ENCODE measurements around the gene SP1. TPM values are rescaled to one million over a fixed set of nuclear protein-coding genes. Genes with fewer than 3 reads are reported as not detected.
A peak's percentile ranks its signal among the peaks of the same experiment; 100 is the strongest.

SP1 gene
- polyA plus RNA-seq, 1 donor from 2014 or later = 7.3 TPM

- H3K9me2 ChIP-seq (ENCODE audit: insufficient read depth, low read length) = no peaks in the 10 kb centered on the region
- H3F3A ChIP-seq (ENCODE audit: insufficient read depth, low read length, poor library complexity, severe bottlenecking) = no peaks in the 10 kb centered on the region
- peak overlapping the region; percentile 82 for H3K9ac ChIP-seq (ENCODE audit: low read length)
- peak overlapping the region; percentile 80 for H3K4me3 ChIP-seq (ENCODE audit: low read length)
- H4K20me1 ChIP-seq (ENCODE audit: insufficient read depth) = no peaks in the 10 kb centered on the region
- TF ChIP-seq REST (IDR thresholded peaks at IDR 0.05; ENCODE audit: borderline replicate concordance) = no peak
- TF ChIP-seq EZH2 (IDR thresholded peaks at IDR 0.05; ENCODE audit: borderline replicate concordance, insufficient read depth, low read length, poor library complexity, severe bottlenecking) = no peak
- no peak for TF ChIP-seq EP300 (conservative IDR thresholded peaks at IDR 0.05; ENCODE audit: poor library complexity, severe bottlenecking)
- no peak for TF ChIP-seq POLR2AphosphoS5 (IDR thresholded peaks at IDR 0.05)
- TF ChIP-seq SMC3 (conservative IDR thresholded peaks at IDR 0.05; ENCODE audit: poor library complexity) = no peak
- TF ChIP-seq RAD21 (conservative IDR thresholded peaks at IDR 0.05) = no peak
- no peak for TF ChIP-seq CTCF (IDR thresholded peaks at IDR 0.05; ENCODE audit: poor library complexity, severe bottlenecking)
- TF ChIP-seq TAF1 (IDR thresholded peaks at IDR 0.05; ENCODE audit: low read depth) = no peak
- no peak for TF ChIP-seq MXI1 (conservative IDR thresholded peaks at IDR 0.05; ENCODE audit: poor library complexity, severe bottlenecking)
- no peaks in the 10 kb centered on the region for H3K27me3 ChIP-seq (ENCODE audit: insufficient read depth, low read depth, low read length)
- no peaks in the 10 kb centered on the region for H3K36me3 ChIP-seq (ENCODE audit: insufficient read depth, low read length)
- no peaks in the 10 kb centered on the region for H3K79me2 ChIP-seq (replicated peaks; ENCODE audit: insufficient read depth, low read length)
- H2AFZ ChIP-seq (ENCODE audit: low read depth, low read length) = no peak overlapping the region
- no peak overlapping the region for H3K4me2 ChIP-seq (ENCODE audit: low read length)
- no peaks in the 10 kb centered on the region for H3K9me3 ChIP-seq (ENCODE audit: low read length)
- H3K27ac ChIP-seq (ENCODE audit: low read length) = peak overlapping the region; percentile 59
Measured at GRCh38 chr12:53345486-53346188, 34.3 kb upstream of the SP1 start.

- Histone ChIP-seq H3K4me3 (ENCODE audit: low read length) (no peak overlapping the region), H3K9me2 (ENCODE audit: insufficient read depth, low read length) (no peaks in the 10 kb centered on the region), H3F3A (ENCODE audit: insufficient read depth, low read length, poor library complexity, severe bottlenecking) (no peaks in the 10 kb centered on the region), H4K20me1 (ENCODE audit: insufficient read depth) (no peaks in the 10 kb centered on the region), H3K79me2 (replicated peaks; ENCODE audit: insufficient read depth, low read length) (no peaks in the 10 kb centered on the region), H3K9me3 (ENCODE audit: low read length) (no peaks in the 10 kb centered on the region), H3K36me3 (ENCODE audit: insufficient read depth, low read length) (no peaks in the 10 kb centered on the region), H3K27ac (ENCODE audit: low read length) (no peak overlapping the region), H2AFZ (ENCODE audit: low read depth, low read length) (no peak overlapping the region), H3K9ac (ENCODE audit: low read length) (no peak overlapping the region), H3K4me2 (ENCODE audit: low read length) (no peak overlapping the region), H3K27me3 (ENCODE audit: insufficient read depth, low read depth, low read length) (no peaks in the 10 kb centered on the region)
- TF ChIP-seq SMC3 (conservative IDR thresholded peaks at IDR 0.05; ENCODE audit: poor library complexity) = no peak
- no peak for TF ChIP-seq CTCF (IDR thresholded peaks at IDR 0.05; ENCODE audit: poor library complexity, severe bottlenecking)
- TF ChIP-seq TAF1 (IDR thresholded peaks at IDR 0.05; ENCODE audit: low read depth) = no peak
- no peak for TF ChIP-seq MXI1 (conservative IDR thresholded peaks at IDR 0.05; ENCODE audit: poor library complexity, severe bottlenecking)
- no peak for TF ChIP-seq EZH2 (IDR thresholded peaks at IDR 0.05; ENCODE audit: borderline replicate concordance, insufficient read depth, low read length, poor library complexity, severe bottlenecking)
- TF ChIP-seq REST (IDR thresholded peaks at IDR 0.05; ENCODE audit: borderline replicate concordance) = no peak
- no peak for TF ChIP-seq POLR2AphosphoS5 (IDR thresholded peaks at IDR 0.05)
- TF ChIP-seq RAD21 (conservative IDR thresholded peaks at IDR 0.05) = no peak
- no peak for TF ChIP-seq EP300 (conservative IDR thresholded peaks at IDR 0.05; ENCODE audit: poor library complexity, severe bottlenecking)
Measured at GRCh38 chr12:53346491-53346890, 33.5 kb upstream of the SP1 start.

Measured in neural cell (in vitro differentiated cells).